CD4-positive, alpha-beta T cell (primary cell): ENCODE measurements around the gene RASL11B. TPM values are rescaled to one million over a fixed set of nuclear protein-coding genes. Genes with fewer than 3 reads are reported as not detected.

ENCODE experiments used
- ATAC-seq: fragments of 200-7000 bp; cut with Tn5 transposase; one replicate; pipeline ENCODE4 v1.10.0; 2022; ENCODE audit warnings: mild to moderate bottlenecking; ENCODE audit not compliant: poor library complexity
- CTCF ChIA-PET: fragments of 350-600 bp; sonication (Branson Sonifier 250); formaldehyde crosslinking; loops from one replicate; lab custom pipeline; 2021; ENCODE audit warnings: antibody characterized with exemption, inconsistent platforms; lab: Charles Lee
- POLR2A ChIA-PET: fragments of 350-600 bp; sonication (Branson Sonifier 250); formaldehyde crosslinking; loops from one replicate; lab custom pipeline; 2021; ENCODE audit warnings: antibody characterized with exemption, inconsistent platforms; lab: Charles Lee
- DNase-seq, 14 experiments: peaks; one replicate each; pipeline ENCODE4 v3.0.0-alpha.2; 2013 to 2020; ENCODE audit warnings: mixed read lengths in 2 of 14
- H3K27ac ChIP-seq, 2 donors: one replicate each; pipeline versions ENCODE4 v1.5.1 to v1.7.0; 2013; ENCODE audit warnings: low read length in 2 of 2, low read depth in 1 of 2, mild to moderate bottlenecking in 1 of 2
- H3K27me3 ChIP-seq, 2 experiments: 1 replicate in 1 of 2; 2 replicates in 1 of 2; pipeline versions ENCODE4 v1.6.1 to v1.7.0; 2013; ENCODE audit warnings: low read length in 2 of 2, control low read depth in 1 of 2, mild to moderate bottlenecking in 1 of 2, moderate library complexity in 1 of 2; ENCODE audit not compliant: insufficient read depth in 2 of 2, control insufficient read depth in 1 of 2
- H3K36me3 ChIP-seq: one replicate; pipeline ENCODE4 v1.6.1; 2013; ENCODE audit warnings: low read length, control low read depth; ENCODE audit not compliant: insufficient read depth
- H3K4me1 ChIP-seq: one replicate; pipeline ENCODE4 v1.6.1; 2013; ENCODE audit warnings: low read length, control low read depth; ENCODE audit not compliant: insufficient read depth
- H3K4me3 ChIP-seq: one replicate; pipeline ENCODE4 v1.5.1; 2013; ENCODE audit warnings: mild to moderate bottlenecking, low read length, moderate library complexity
- H3K9me3 ChIP-seq, 2 experiments: 1 replicate in 1 of 2; 2 replicates in 1 of 2; pipeline versions ENCODE4 v1.6.1 to v1.7.0; 2013; ENCODE audit warnings: low read length in 2 of 2, mild to moderate bottlenecking in 2 of 2, control low read depth in 1 of 2, moderate library complexity in 1 of 2; ENCODE audit not compliant: control insufficient read depth in 1 of 2, insufficient read depth in 1 of 2
- H3K27ac Mint-ChIP-seq: one replicate; pipeline ENCODE4 v1.8.0; 2020; ENCODE audit warnings: mixed read lengths
- H3K27me3 Mint-ChIP-seq: one replicate; pipeline ENCODE4 v1.8.0; 2021; ENCODE audit warnings: mixed read lengths
- H3K36me3 Mint-ChIP-seq: one replicate; pipeline ENCODE4 v1.8.0; 2021; ENCODE audit warnings: low read depth, mixed read lengths
- H3K4me1 Mint-ChIP-seq: one replicate; pipeline ENCODE4 v1.8.0; 2021; ENCODE audit warnings: low read depth, mixed read lengths
- H3K4me3 Mint-ChIP-seq: one replicate; pipeline ENCODE4 v1.8.0; 2020; ENCODE audit warnings: mild to moderate bottlenecking, mixed read lengths
- H3K9me3 Mint-ChIP-seq: one replicate; pipeline ENCODE4 v1.8.0; 2020; ENCODE audit warnings: mixed read lengths
- CTCF ChIP-seq: fragments of 200-600 bp; IDR thresholded peaks from one replicate; pipeline ENCODE4 v1.8.0; 2022; ENCODE audit warnings: antibody characterized with exemption, mild to moderate bottlenecking
- intact Hi-C, 2 experiments: fragments of 100-400 bp; cut with DNase I in 1 of 2; cut with micrococcal nuclease in 1 of 2; formaldehyde crosslinking; loops; one replicate each; pipeline versions ENCODE4 v1.15.1 to v1.9.0; 2023 to 2025; cut with DNase I, micrococcal nuclease
- total RNA-seq, 174 experiments: library from RNA in 2 of 174; stranded (reverse) in 2 of 174; gene quantifications; one replicate each; pipeline ENCODE4 v1.2.3 and lab custom pipeline; 2021 to 2026

Gene RASL11B
- total RNA-seq, 2 experiments from 2014 or later = 0.31 to 0.63 TPM

GRCh38 chr4:52867163-52867562 is 5.0 kb downstream of the RASL11B start:
- ChIA-PET POLR2A (no interaction called here), CTCF (no interaction called here)
- ATAC-seq (no peak), DNase-seq (no peak)
- Mint-ChIP-seq H3K27ac (no peak overlapping the region), H3K36me3 (peaks cover 5% of the 10 kb centered on the region), H3K4me1 (no peaks in the 10 kb centered on the region), H3K4me3 (no peak overlapping the region), H3K27me3 (peaks cover 10% of the 10 kb centered on the region), H3K9me3 (no peaks in the 10 kb centered on the region)
- Histone ChIP-seq H3K4me1 (peaks cover 9% of the 10 kb centered on the region), H3K9me3 (no peaks in the 10 kb centered on the region), H3K36me3 (peaks cover 9% of the 10 kb centered on the region), H3K27me3 (peaks cover 9 to 12% of the 10 kb centered on the region in 2 experiments), H3K27ac (no peak overlapping the region), H3K4me3 (no peak overlapping the region)
- TF ChIP-seq CTCF = no peak
- intact Hi-C loops = loop anchor here in 1 of 2 experiments (10.0 kb wide), 3 partner anchors 498 to 1228 kb away; partner anchors contain the start of genes DCUN1D4 and SCFD2

GRCh38 chr4:52868133-52868532 is 6.0 kb downstream of the RASL11B start:
- ChIA-PET POLR2A (no interaction called here), CTCF (no interaction called here)
- Histone ChIP-seq H3K27me3 (peaks cover 5% of the 10 kb centered on the region in 2 experiments), H3K4me3 (no peak overlapping the region), H3K4me1 (no peaks in the 10 kb centered on the region), H3K27ac (no peak overlapping the region), H3K9me3 (no peaks in the 10 kb centered on the region), H3K36me3 (peaks cover 12% of the 10 kb centered on the region)
- ATAC-seq (no peak), DNase-seq (no peak)
- no peaks in the 10 kb centered on the region for H3K4me1 Mint-ChIP-seq
- no peak overlapping the region for H3K4me3 Mint-ChIP-seq
- no peaks in the 10 kb centered on the region for H3K9me3 Mint-ChIP-seq
- intact Hi-C loops = loop anchor here in 1 of 2 experiments (10.0 kb wide), 3 partner anchors 497 to 1227 kb away; partner anchors contain the start of genes DCUN1D4 and SCFD2
- H3K27ac Mint-ChIP-seq = no peak overlapping the region
- H3K36me3 Mint-ChIP-seq = peaks cover 15% of the 10 kb centered on the region
- no peak for TF ChIP-seq CTCF
- peaks cover 10% of the 10 kb centered on the region for H3K27me3 Mint-ChIP-seq

- intact Hi-C loops = loop anchor here in 1 of 2 experiments (10.0 kb wide), 3 partner anchors 496 to 1226 kb away; partner anchors contain the start of genes DCUN1D4 and SCFD2
- Mint-ChIP-seq H3K4me3 (no peak overlapping the region), H3K4me1 (no peaks in the 10 kb centered on the region), H3K27ac (no peak overlapping the region), H3K9me3 (no peaks in the 10 kb centered on the region), H3K27me3 (peaks cover 2% of the 10 kb centered on the region), H3K36me3 (peaks cover 19% of the 10 kb centered on the region)
- Histone ChIP-seq H3K27ac (no peak overlapping the region), H3K4me1 (no peaks in the 10 kb centered on the region), H3K36me3 (peaks cover 13% of the 10 kb centered on the region), H3K9me3 (no peaks in the 10 kb centered on the region), H3K4me3 (no peak overlapping the region), H3K27me3 (no peaks in the 10 kb centered on the region)
- ChIA-PET CTCF (no interaction called here), POLR2A (no interaction called here)
- DNase-seq = no peak
- TF ChIP-seq CTCF = no peak
- ATAC-seq = no peak
Observed at GRCh38 chr4:52869196-52869595, 7.1 kb downstream of the RASL11B start.
